Right ventricle myocardium inferior (tissue), 1 donor: ENCODE measurements around the gene KDM4B. TPM values are rescaled to one million over a fixed set of nuclear protein-coding genes. Genes with fewer than 3 reads are reported as not detected.

ENCODE experiments used
- ATAC-seq: fragments of 200-7000 bp; cut with Tn5 transposase; one replicate; pipeline ENCODE4 v1.9.1; 2020; ENCODE audit warnings: mild to moderate bottlenecking, moderate library complexity
- DNase-seq: peaks from one replicate; pipeline ENCODE4 v3.0.0; 2021; ENCODE audit errors: missing footprints
- intact Hi-C: fragments of 100-400 bp; cut with DNase I; formaldehyde crosslinking; loops from one replicate; pipeline ENCODE4 v1.11.0; 2022
- total RNA-seq: library from RNA; stranded (reverse); fragmentation: NEBNext Ultra II Directional; extraction: Animal tissue kit (Norgen Biotek cat#: 25700); gene quantifications from one replicate; pipeline ENCODE4 v1.2.1, GENCODE V29; 2021
- donor health status: DM: no; HTN: yes; CAD: no; lungs with severe emphysema.

KDM4B gene
- total RNA-seq, 1 donor from 2014 or later = 38.6 TPM

DNA sequence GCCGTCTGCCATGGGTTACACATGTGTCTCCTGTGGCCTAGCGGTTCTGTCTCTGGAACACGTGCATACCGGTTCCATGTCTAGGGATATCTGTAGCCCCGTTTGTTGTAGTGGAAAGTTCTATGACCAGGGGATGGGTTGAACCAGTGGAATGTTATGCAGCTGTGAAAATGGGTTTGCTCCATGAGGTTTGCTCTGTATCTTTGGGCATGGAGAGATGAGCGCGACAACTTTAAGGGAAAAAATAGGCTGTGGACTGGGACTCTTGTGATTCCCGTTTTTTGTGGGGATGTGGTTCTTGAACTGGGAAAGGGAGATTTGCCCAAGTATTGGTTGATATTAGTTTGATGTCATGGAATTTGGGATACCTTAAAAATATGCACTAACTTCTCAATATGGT, 120.4 kb downstream of the KDM4B start:
- intact Hi-C loops = no loop called here
- no peak for DNase-seq
- no peak for ATAC-seq

DNA sequence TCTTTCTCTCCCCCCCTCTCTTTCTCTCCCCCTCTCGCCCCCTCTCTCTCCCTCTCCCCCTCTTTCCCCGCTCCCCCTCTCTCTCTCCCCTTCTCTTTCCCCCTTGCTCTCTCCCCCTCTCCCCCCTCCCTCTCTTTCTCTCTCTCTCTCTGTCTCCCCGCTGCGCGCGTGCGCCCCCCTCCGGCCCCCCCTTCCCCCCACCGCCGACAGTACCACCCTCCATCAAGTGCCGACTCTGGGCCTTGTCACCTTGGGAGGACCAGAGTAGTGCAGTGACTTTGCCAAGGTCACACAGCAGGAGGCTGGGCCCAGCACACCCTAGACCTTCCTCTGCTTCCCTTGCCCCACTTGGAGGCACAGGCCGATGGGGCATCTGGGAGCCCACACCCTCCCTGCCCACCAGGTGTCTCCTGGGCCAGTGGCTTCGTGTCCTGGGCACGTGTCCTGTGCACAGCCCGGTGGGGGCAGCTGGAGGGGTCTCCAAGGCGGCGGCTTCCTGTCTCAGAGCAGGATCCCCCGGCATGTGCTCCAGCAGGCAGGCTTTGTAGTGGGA, 121.6 kb downstream of the KDM4B start:
- no peak for ATAC-seq
- intact Hi-C loops = loop anchor here (5.0 kb wide), 1 partner anchor 47 kb away; no protein-coding TSS in a partner anchor
- DNase-seq = no peak

DNA sequence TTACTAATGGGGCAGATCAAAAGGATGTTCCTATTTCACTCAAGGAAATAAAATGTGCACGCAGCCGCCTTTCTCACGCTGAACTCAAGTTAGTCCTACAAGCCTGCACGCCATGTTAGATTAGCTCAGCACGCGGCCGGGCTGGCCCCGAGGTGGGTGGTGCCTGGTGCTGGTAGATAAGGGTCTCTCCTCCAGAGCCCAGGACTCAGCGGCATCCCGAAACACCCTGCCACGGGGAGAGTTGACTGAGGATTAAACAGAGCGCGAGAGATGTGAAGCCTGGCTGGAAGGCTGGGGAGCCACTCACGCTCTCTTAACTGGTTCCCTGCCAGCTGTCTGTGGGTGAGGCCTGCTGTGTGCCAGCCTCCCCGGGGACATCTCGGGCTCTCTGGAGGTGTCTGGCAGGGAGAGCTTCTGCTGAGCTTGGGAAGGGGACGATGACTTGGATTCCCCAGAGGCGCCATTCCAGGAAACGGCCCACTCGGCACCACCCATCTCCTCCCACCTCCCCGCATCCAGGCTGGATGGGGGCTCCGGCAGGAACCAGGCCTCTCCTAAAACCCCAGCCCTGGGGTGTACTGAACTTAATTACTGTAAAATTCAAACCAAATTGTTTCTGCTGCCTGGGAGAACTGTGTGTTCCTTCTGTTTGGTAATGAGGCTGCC, 122.2 kb downstream of the KDM4B start:
- DNase-seq = no peak
- intact Hi-C loops = loop anchor here (5.0 kb wide), 1 partner anchor 46 kb away; no protein-coding TSS in a partner anchor
- peak; percentile 52 for ATAC-seq

DNA sequence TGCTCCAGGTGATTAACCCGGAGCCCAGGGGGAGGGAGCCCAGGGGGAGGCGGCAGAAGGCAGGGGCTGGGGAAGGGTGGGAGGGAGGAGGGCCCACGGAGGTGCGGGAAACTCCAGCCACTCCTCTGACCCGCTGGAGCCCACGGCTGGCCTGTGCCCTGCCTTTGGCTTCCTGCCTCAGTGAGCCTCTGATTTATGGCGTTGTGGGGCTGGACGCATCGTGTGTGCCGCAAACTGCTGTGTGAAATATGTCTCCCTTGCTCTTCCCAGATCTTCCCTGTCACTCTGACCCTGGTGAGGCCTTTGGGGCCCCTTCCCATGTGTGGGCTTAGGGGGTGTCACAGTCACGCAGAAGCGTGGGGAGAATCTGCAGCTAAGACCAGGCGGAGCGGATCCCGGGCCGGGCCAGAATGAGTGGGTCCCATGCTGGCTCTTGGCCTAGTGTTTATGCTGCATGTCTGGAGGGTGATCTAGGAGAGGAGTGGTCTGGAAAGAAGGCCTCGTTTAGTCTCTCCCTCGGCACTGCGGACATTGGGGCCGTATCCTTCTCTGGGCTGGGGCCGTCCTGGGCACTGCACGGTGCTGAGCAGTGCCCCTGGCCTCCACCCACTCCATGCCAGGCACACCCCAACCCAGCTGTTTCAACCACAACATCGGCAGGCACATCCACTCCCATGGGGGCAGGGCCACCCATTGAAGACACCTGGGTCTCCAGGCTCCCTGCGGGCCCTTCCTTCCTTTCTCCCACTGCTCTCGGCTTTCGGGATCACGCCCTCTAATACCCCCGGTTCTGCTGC, 123.0 kb downstream of the KDM4B start:
- DNase-seq = no peak
- intact Hi-C loops = loop anchor here (5.0 kb wide), 1 partner anchor 45 kb away; no protein-coding TSS in a partner anchor
- no peak for ATAC-seq

DNA sequence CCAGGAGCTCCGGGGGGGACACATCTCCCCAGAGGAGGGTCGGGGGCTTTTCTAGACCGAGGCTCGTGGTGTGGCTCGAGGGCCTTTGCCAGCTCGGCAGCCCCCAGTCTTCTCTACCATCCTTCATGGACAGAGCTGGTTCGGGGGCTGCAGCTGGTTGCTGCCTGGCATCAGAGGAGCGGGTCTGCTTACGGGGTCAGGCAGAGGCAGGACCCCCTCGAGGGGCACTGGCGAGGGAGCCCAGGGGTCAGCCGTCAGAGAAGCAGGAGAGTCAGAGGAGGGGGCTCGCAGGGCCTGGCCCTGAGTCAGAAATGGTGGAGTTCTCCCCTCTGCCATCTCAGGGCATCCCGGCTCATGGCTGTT, 123.5 kb downstream of the KDM4B start:
- no peak for ATAC-seq

DNA sequence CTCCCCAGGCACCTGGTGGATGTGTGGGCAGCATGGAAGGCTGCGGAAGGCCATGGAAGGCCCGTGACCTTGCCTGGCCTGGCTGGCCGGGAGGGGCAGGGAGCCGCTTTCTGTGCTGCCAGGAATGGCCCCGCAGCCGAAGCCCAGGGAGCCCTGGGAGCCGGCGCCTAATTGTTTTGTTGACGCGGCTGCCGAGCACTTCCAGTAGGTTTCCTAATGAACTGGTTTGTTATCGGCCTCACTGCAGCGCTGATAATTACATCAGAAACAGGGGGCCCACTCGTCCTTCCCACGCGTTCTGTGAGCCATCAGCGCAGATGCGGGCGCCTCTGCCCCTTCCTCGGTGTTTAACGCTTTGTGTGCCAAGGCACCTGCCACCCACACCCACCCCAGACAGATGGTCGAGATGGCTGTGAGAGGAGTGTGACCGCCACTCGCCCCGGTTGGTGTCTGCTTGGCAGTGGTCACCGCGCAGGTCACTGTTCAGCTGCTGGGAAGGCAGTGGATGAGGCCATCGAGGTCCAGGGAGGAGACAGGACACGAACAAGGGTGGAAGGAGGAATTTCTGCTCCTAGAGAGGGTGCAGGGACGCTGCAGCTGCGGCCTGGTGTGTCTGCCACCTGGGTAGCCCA, 124.5 kb downstream of the KDM4B start:
- DNase-seq (no peak), ATAC-seq (peak; percentile 58)
- intact Hi-C loops = loop anchor here (5.0 kb wide), 1 partner anchor 44 kb away; no protein-coding TSS in a partner anchor

More for the DNA sequence above, 123.5 kb downstream of the KDM4B start:
- no peak for DNase-seq
- intact Hi-C loops = loop anchor here (5.0 kb wide), 1 partner anchor 45 kb away; no protein-coding TSS in a partner anchor

DNA sequence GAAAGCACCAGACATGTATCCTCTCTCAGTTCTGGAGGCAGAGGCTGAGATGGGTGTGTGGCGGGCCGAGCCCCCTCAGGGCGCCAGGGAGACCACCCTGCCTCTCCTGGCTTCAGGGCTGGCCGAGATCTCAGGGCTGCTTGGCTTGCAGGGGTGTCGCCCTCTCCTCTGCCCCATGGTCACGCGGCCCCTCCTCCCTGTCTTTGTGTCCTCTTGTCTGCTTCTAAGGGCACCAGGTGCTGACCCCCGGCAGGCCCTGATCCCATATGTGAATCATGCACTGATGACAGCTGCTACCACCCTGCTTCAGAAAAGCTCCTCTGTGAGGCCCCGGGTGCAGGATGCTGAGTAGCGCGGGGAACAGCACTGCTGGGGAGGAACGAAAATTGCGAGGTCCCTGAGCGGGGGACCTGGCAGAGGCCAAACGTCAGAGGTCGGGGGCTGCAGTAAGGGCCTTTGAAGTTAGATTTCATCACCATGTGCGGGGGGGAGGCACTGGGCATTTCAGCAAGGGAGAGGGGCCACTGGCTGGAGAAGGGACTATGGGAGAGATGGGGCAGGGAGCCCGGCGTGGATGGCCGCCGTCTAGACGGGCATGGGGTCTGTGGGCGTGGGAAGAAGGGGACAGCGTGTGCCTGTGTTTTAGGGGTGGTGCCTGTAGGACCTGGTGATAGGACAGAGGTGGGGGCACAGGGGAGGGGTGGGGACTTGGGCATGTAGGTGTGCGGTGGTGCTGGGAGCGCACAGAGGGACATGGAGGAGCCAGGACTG, 125.2 kb downstream of the KDM4B start:
- intact Hi-C loops = loop anchor here (5.0 kb wide), 1 partner anchor 43 kb away; no protein-coding TSS in a partner anchor
- no peak for ATAC-seq

DNA sequence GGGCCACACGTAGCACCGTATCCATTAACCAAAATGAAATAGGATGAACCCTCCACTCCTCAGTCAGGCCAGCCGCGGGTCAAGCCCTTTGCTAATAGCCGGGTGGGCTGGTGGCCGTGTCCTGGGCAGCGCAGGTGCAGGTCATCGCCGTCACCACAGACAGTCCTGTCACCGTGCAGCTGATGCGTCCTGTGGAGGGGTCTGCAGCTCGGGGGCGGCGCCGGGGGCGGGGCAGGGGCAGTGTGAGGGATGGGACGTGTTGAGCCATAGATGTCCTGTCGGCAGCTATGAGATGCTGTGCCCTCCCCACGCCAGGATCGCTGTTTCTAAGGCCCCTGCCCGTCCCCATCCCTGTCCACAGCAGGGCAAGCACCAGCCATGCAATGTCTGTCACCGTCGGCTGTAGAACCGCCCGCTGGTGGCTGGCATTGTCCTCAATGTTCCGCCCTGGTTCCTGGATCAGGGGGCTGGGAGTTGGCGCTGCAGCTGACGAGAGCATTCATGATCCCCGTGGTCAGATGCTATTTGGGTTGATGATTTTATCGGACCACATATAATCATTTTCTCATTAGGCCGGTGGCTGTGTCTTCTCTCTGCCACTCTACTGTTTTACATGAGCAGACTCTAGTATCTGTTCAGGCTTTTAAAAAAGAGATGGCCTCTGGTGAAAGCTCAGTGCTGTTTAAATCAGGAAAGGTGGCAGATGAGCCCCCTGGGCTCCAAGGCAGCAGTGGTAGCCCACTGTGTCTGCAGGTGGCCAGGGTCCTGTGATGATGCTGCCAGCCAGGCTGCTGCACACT, 126.1 kb downstream of the KDM4B start:
- ATAC-seq (no peak), DNase-seq (no peak)
- intact Hi-C loops = loop anchor here (5.0 kb wide), 1 partner anchor 42 kb away; no protein-coding TSS in a partner anchor

More for the DNA sequence above, 125.2 kb downstream of the KDM4B start:
- no peak for DNase-seq

DNA sequence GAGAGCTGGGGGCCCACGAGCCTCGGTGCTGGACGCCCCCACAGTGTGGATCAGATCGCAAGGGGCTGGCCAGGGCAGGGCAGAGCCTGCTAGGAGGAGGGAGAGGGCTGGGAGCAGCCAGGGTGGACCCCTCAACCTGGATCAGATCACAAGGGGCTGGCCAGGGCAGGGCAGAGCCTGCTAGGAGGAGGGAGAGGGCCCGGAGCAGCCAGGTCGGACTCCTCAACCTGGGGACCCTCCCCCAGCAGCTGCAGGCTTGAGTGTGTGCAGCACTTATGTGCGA, 126.6 kb downstream of the KDM4B start:
- ATAC-seq (no peak), DNase-seq (no peak)
- intact Hi-C loops = no loop called here

DNA sequence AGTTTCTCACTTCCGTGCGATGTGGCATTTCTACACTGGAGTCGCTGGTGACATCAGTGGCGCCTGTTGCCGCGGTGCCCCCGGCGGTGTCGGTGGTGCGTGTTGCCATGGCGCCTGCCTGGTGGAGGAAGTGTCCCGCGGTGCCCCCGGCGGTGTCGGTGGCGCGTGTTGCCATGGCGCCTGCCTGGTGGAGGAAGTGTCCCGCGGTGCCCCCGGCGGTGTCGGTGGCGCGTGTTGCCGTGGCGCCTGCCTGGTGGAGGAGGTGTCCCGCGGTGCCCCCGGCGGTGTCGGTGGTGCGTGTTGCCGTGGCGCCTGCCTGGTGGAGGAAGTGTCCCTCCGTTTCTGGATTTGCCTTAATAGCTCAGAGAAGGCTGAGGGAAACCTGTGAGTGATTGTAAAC, 127.6 kb downstream of the KDM4B start:
- intact Hi-C loops = no loop called here
- no peak for ATAC-seq
- no peak for DNase-seq

DNA sequence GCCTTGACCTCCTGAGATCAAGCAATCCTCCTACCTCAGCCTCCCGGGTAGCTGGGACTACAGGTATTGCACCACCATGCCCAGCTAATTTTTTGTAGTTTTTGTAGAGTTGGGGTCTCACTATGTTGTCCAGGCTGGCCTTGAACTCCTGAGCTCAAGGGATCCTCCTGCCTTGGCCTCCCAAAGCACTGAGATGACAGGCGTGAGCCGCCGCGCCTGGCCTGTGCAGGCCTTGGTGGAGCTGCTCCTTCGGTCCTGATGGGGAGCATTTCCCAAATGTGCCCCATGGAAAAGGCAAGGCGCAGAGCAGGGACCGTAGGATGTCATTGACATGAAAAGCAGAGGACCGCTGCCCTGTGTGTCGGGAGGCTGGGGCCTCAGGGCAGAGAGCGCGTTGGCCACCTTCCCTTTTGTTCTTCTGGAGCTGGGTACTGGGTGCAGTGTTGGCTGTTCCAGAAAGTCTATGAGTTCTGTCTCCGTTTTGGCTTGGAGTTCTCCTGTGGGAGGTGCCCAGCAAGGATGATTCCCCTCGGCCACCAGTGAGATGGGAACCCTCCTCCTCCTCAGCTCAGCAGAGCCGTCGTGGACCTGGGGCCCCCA, 128.5 kb downstream of the KDM4B start:
- no peak for ATAC-seq
- intact Hi-C loops = no loop called here
- no peak for DNase-seq

DNA sequence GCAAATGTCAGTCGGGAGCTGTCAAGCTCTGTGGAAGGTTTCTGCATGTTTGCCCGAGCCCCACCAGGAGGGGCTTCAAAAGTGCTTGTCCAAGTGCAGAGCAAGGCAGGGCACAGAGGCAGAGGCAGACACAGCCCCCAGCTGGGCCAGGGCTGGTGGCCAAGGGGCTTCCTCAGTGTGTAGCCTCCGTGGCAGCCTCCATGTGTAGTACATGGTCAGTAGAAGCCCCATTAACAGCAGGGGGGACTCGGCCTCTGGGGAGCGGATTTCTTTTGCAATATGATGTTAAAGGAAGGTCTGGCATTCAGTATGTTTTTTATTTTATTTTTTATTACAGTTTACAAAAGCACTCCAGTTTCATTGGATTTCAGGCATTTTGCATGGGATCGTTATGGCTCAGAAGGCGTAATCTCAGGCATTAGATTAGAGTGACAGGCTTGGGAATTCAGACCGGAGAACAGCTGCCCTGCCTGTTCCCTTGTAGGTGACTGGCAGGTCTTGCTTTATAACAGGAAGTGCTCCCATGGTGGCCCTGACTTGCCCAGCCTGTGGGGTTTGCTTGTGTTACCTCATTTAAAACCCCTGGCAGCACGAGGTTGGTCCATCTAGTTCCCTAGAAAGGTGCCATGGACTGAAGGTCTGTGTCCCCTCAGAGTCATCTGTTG, 129.2 kb downstream of the KDM4B start:
- ATAC-seq (no peak), DNase-seq (no peak)
- intact Hi-C loops = no loop called here

DNA sequence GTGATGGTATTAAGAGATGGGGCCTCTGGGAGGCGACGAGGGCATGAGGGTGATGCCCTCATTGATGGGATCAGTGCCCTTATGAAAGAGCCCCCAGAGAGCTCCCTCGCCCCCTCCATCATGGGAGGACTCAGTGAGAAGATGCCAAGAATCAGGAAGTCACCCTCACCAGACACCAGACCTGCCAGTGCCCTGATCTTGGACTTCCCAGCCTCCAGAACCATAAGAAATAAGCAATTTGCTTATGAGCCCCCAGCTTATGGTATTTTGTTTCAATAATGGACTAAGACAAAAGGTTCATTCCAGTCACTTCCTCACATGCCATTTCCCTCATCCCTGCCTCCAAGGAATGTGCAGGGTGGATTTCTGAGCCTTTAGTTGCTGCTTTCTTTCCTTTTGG, 129.7 kb downstream of the KDM4B start:
- intact Hi-C loops = no loop called here
- ATAC-seq = no peak

DNA sequence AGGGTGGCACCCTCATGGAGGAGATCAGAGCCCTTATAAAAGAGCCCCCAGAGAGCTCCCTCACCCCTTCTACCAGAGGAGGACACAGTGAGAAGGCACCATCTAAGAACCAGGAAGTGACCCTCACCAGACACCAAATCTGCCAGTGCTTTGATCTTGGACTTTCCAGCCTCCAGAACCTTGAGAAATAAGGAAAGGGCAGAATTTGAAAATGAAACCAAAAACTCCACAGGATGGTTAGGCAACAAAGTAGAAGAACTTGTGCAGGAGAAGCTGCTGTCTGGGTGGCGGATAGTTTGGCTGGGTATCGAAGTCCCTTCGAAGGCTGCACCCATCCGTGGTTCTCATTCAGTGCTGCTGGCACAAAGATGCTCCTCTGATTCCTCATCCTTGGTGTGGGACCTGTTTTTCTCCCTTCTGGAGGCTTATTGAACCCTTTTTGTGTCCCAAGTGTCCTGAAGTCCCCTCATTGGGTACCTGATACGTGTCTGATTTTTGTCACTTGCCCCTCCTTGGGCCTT, 130.8 kb downstream of the KDM4B start:
- DNase-seq = no peak
- intact Hi-C loops = no loop called here
- ATAC-seq = no peak

More for the DNA sequence above, 129.7 kb downstream of the KDM4B start:
- DNase-seq = no peak

DNA sequence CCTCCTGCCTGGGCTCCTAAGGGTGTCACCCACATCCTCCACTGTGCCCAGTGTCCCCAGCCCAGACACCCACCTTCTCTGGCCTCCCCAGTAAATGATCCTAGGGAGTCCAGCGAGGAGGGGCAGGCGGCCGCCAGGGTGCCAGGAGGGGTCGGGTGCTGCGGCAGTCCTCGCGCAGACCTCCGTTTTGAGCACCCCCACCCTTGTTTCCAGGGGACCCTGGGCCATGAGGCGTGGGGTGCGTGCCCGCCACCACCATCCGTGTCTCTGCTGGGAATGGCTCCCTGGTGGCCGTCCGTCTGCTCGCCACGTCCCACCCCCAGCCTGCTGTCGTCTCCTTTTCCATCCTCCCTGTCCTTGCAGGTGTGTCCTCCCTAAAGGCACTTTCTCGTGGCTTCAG, 133.0 kb downstream of the KDM4B start:
- ATAC-seq (no peak), DNase-seq (no peak)
- intact Hi-C loops = no loop called here

DNA sequence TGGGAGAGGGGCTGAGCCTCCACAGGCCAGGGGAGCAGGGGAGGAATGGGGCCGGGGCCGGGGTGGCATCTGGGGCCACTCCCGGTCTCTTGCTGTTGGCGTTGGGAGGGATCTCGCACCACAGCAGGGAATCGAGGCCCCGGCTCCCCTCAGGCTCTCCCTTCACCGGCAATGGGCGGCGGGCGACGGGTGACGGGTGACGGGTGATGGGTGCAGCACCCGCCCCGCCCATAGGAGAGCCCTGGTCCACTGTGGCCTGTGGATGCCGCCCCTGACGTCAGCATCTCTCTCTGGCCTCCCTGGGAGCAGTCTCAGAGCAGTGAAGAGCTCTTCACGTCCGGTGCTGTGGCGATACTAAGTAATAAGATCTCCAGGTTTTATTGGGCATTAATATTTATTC, 133.6 kb downstream of the KDM4B start:
- DNase-seq (no peak), ATAC-seq (no peak)
- intact Hi-C loops = no loop called here
